MCF 10A (cell line): ENCODE data around the gene MROH2A. TPM values are rescaled to one million over a fixed set of nuclear protein-coding genes. Genes with fewer than 3 reads are reported as not detected.

ENCODE experiments used
- BruUV-seq: library from RNA; stranded (reverse); fragments of 400-500 nt; replicated peaks from 2 replicates; lab custom pipeline; 2021; lab: Mats Ljungman, UMichigan
- CTCF ChIA-PET: fragments of 300-600 bp; sonication (Branson Sonifier 250); formaldehyde crosslinking; extraction: SDS; loops from one replicate; lab custom pipeline; 2021; ENCODE audit warnings: antibody characterized with exemption, inconsistent platforms; lab: Yijun Ruan, JAX
- POLR2A ChIA-PET: fragments of 300-600, 350-650 bp; sonication (Branson Sonifier 250); formaldehyde crosslinking; extraction: SDS; loops from one replicate; lab custom pipeline; 2020; ENCODE audit warnings: antibody characterized with exemption, inconsistent platforms; lab: Yijun Ruan, JAX
- DNase-seq: peaks from one replicate; pipeline ENCODE4 v3.0.0-alpha.2; 2018; ENCODE audit not compliant: unreplicated experiment
- H3K27ac Mint-ChIP-seq: one replicate; pipeline ENCODE4 v1.8.0; 2022; ENCODE audit warnings: mild to moderate bottlenecking, low read depth, mixed read lengths; ENCODE audit not compliant: unreplicated experiment
- H3K27me3 Mint-ChIP-seq: one replicate; pipeline ENCODE4 v1.8.0; 2022; ENCODE audit warnings: mixed read lengths; ENCODE audit not compliant: insufficient read depth, unreplicated experiment
- H3K36me3 Mint-ChIP-seq: one replicate; pipeline ENCODE4 v1.8.0; 2022; ENCODE audit warnings: mild to moderate bottlenecking, moderate library complexity, mixed read lengths; ENCODE audit not compliant: insufficient read depth, unreplicated experiment
- H3K4me1 Mint-ChIP-seq: one replicate; pipeline ENCODE4 v1.8.0; 2022; ENCODE audit warnings: mixed read lengths; ENCODE audit not compliant: insufficient read depth, unreplicated experiment
- H3K4me3 Mint-ChIP-seq: one replicate; pipeline ENCODE4 v1.8.0; 2022; ENCODE audit warnings: mild to moderate bottlenecking, moderate library complexity, mixed read lengths; ENCODE audit not compliant: unreplicated experiment
- H3K9me3 Mint-ChIP-seq: one replicate; pipeline ENCODE4 v1.8.0; 2022; ENCODE audit warnings: mixed read lengths; ENCODE audit not compliant: unreplicated experiment
- intact Hi-C: fragments of 100-400 bp; cut with micrococcal nuclease; formaldehyde crosslinking; loops from 2 replicates; pipeline ENCODE4 v1.14.1; 2022
- total RNA-seq: library from RNA; stranded (reverse); gene quantifications from 2 replicates; pipeline ENCODE4 v1.2.3, GENCODE V29; 2022
- TF ChIP-seq, protein P1 (sequence below): fragments of 200-600 bp; IDR thresholded peaks from one replicate; pipeline ENCODE4 v1.8.0; 2022; ENCODE audit warnings: antibody characterized with exemption, mild to moderate bottlenecking; ENCODE audit not compliant: unreplicated experiment

The MROH2A gene
- total RNA-seq, 1 experiment from 2014 or later = not detected

DNA sequence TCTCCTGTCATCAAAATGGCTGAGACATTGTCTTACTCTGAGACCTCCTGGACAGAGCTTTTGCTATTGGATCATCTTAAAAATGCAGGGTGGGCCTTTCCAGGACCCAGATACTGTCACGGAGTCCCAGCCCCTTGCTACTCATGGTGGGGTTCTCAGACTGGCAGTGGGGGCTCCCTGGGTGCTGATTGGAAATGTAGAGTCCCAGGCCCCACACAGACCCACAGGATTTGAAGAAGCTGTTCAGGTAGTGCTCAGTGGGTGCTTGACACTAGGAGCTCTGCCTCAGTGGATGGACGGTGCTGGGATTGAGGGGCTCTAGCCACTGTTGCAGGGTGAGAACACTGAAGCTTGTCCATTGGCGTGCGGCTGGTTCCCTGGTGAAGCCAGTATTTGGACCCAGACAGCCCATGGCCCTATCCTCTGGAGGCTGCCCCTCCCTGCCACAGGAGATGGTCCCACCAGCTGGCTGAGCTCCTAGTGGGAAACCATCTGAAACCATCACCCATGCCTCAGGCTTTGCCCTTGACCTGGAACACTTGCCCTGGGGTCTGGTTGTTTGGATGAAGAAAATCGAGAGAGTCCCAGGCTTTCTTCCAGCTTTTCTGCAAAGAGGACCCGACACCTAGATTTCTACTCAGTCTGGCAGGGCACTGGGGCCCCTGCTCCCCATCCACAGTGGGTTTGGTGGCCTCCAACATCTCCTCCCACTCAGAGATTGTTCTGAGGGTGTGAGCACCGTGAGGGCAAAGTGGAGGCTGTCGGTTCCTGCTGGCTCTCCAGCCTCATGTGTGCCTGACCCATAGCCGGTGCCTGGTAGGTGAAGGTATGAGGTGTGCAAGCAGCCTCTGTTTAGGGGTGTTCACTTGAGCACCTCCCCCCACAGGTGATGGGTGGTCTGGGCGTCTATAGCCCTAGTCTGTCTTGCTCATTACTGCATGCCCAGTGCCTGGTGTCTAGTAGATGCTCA, 30.1 kb downstream of the MROH2A start:
- TF ChIP-seq, protein P1, sequence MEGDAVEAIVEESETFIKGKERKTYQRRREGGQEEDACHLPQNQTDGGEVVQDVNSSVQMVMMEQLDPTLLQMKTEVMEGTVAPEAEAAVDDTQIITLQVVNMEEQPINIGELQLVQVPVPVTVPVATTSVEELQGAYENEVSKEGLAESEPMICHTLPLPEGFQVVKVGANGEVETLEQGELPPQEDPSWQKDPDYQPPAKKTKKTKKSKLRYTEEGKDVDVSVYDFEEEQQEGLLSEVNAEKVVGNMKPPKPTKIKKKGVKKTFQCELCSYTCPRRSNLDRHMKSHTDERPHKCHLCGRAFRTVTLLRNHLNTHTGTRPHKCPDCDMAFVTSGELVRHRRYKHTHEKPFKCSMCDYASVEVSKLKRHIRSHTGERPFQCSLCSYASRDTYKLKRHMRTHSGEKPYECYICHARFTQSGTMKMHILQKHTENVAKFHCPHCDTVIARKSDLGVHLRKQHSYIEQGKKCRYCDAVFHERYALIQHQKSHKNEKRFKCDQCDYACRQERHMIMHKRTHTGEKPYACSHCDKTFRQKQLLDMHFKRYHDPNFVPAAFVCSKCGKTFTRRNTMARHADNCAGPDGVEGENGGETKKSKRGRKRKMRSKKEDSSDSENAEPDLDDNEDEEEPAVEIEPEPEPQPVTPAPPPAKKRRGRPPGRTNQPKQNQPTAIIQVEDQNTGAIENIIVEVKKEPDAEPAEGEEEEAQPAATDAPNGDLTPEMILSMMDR = no peak

GRCh38 chr2:233810385-233810784, 32.3 kb downstream of the MROH2A start:
- Mint-ChIP-seq H3K27ac (no peak overlapping the region), H3K4me1 (no peaks in the 10 kb centered on the region), H3K36me3 (no peaks in the 10 kb centered on the region), H3K27me3 (peaks cover 13% of the 10 kb centered on the region), H3K4me3 (no peak overlapping the region), H3K9me3 (no peaks in the 10 kb centered on the region)
- intact Hi-C loops = no loop called here
- BruUV-seq = no TSS peak
- TF ChIP-seq, protein P1 = no peak
- ChIA-PET POLR2A (no interaction called here), CTCF (no interaction called here)
- no peak for DNase-seq

More for the DNA sequence above, 30.1 kb downstream of the MROH2A start:
- intact Hi-C loops = no loop called here
- Mint-ChIP-seq H3K27ac (no peak overlapping the region), H3K9me3 (no peaks in the 10 kb centered on the region), H3K4me3 (no peak overlapping the region), H3K27me3 (peaks cover 13% of the 10 kb centered on the region), H3K36me3 (no peaks in the 10 kb centered on the region), H3K4me1 (no peaks in the 10 kb centered on the region)
- no peak for DNase-seq
- BruUV-seq = no TSS peak
- ChIA-PET CTCF (no interaction called here), POLR2A (no interaction called here)

GRCh38 chr2:233811087-233811486, 33.0 kb downstream of the MROH2A start:
- BruUV-seq = no TSS peak
- intact Hi-C loops = no loop called here

GRCh38 chr2:233811732-233812131, 33.6 kb downstream of the MROH2A start:
- H3K36me3 Mint-ChIP-seq = no peaks in the 10 kb centered on the region
- TF ChIP-seq, protein P1 = no peak
- peaks cover 13% of the 10 kb centered on the region for H3K27me3 Mint-ChIP-seq
- no peak overlapping the region for H3K27ac Mint-ChIP-seq
- ChIA-PET CTCF (no interaction called here), POLR2A (no interaction called here)
- no peaks in the 10 kb centered on the region for H3K9me3 Mint-ChIP-seq
- H3K4me3 Mint-ChIP-seq = no peak overlapping the region
- no TSS peak for BruUV-seq
- no peaks in the 10 kb centered on the region for H3K4me1 Mint-ChIP-seq
- no peak for DNase-seq
- intact Hi-C loops = no loop called here

More at GRCh38 chr2:233811087-233811486, 33.0 kb downstream of the MROH2A start:
- Mint-ChIP-seq H3K4me3 (no peak overlapping the region), H3K36me3 (no peaks in the 10 kb centered on the region), H3K4me1 (no peaks in the 10 kb centered on the region), H3K27me3 (peaks cover 13% of the 10 kb centered on the region), H3K27ac (no peak overlapping the region), H3K9me3 (no peaks in the 10 kb centered on the region)
- POLR2A ChIA-PET = no interaction called here
- TF ChIP-seq, protein P1 = no peak
- DNase-seq = no peak
- CTCF ChIA-PET = no interaction called here
